GM12878 (cell line): ENCODE results near the gene SBF1. TPM values are rescaled to one million over a fixed set of nuclear protein-coding genes. Genes with fewer than 3 reads are reported as not detected.

Source experiments
- ATAC-seq: fragments of 200-7000 bp; cut with Tn5 transposase; 3 replicates; pipeline ENCODE4 v1.9.1; 2020; ENCODE audit warnings: mild to moderate bottlenecking, moderate library complexity
- BruUV-seq: library from RNA; stranded (reverse); fragments of 400-500 nt; replicated peaks from 2 replicates; lab custom pipeline; 2021; lab: Mats Ljungman, UMichigan
- CTCF ChIA-PET: fragments of 300-600 bp; sonication (Branson Sonifier 250); formaldehyde crosslinking; extraction: SDS; loops from one replicate; lab custom pipeline; 2021; ENCODE audit warnings: inconsistent platforms; lab: Yijun Ruan, JAX
- POLR2A ChIA-PET: fragments of 350-600 bp; formaldehyde crosslinking; extraction: SDS; loops from one replicate; lab custom pipeline; 2021; ENCODE audit warnings: inconsistent platforms; lab: Charles Lee
- RAD21 ChIA-PET: fragments of 300-600 bp; sonication (Branson Sonifier 250); formaldehyde crosslinking; loops from one replicate; lab custom pipeline; 2023; ENCODE audit warnings: antibody characterized with exemption; ENCODE audit not compliant: unreplicated experiment; lab: Charles Lee
- SMC1A ChIA-PET: fragments of 300-600 bp; sonication (Branson Sonifier 250); formaldehyde crosslinking; loops from one replicate; lab custom pipeline; 2023; ENCODE audit not compliant: unreplicated experiment, uncharacterized antibody; lab: Charles Lee
- DNase-seq: peaks from one replicate; pipeline ENCODE4 v3.0.0-alpha.2; 2011; ENCODE audit warnings: low read depth, low spot score
- FAIRE-seq: peaks from 3 replicates; lab custom pipeline; 2011; peaks lifted over from hg19 to GRCh38; lab: Jason Lieb, UNC
- H2AFZ ChIP-seq: 2 replicates; pipeline ENCODE4 v1.6.0; 2011; ENCODE audit warnings: low read depth, low read length, control low read depth; ENCODE audit not compliant: control insufficient read depth
- H3K27ac ChIP-seq: 2 replicates; pipeline ENCODE4 v1.5.1; 2011; ENCODE audit warnings: control low read depth; ENCODE audit not compliant: control insufficient read depth, insufficient read depth
- H3K27me3 ChIP-seq, 2 experiments: replicated peaks in 1 of 2; 2 replicates each; pipeline versions ENCODE4 v1.6.0 to v1.6.1; 2011; ENCODE audit warnings: low read length in 1 of 2; ENCODE audit not compliant: control insufficient read depth in 2 of 2, insufficient read depth in 2 of 2
- H3K36me3 ChIP-seq, 2 experiments: 2 replicates each; pipeline ENCODE4 v1.5.1; 2011; ENCODE audit warnings: low read length in 1 of 2; ENCODE audit not compliant: control insufficient read depth in 2 of 2, insufficient read depth in 2 of 2
- H3K4me1 ChIP-seq: 2 replicates; pipeline ENCODE4 v1.6.1; 2011; ENCODE audit warnings: mild to moderate bottlenecking, low read length, moderate library complexity, mixed read lengths; ENCODE audit not compliant: control insufficient read depth, insufficient read depth
- H3K4me2 ChIP-seq: 2 replicates; pipeline ENCODE4 v1.6.0; 2011; ENCODE audit warnings: control low read depth; ENCODE audit not compliant: control insufficient read depth, insufficient read depth
- H3K4me3 ChIP-seq: fragments of 200-600 bp; sonication (generic); 2 replicates; pipeline ENCODE4 v1.5.1; 2016
- H3K79me2 ChIP-seq: 2 replicates; pipeline ENCODE4 v1.6.0; 2011; ENCODE audit warnings: low read length; ENCODE audit not compliant: control insufficient read depth, insufficient read depth
- H3K9ac ChIP-seq: 2 replicates; pipeline ENCODE4 v1.8.0; 2011; ENCODE audit warnings: low read length, control low read depth, mixed read lengths; ENCODE audit not compliant: control insufficient read depth, insufficient read depth
- H3K9me3 ChIP-seq: replicated peaks from 3 replicates; pipeline ENCODE4 v1.5.1; 2011; ENCODE audit warnings: mild to moderate bottlenecking, low read length; ENCODE audit not compliant: control insufficient read depth, insufficient read depth
- H4K20me1 ChIP-seq: 2 replicates; pipeline ENCODE4 v1.6.0; 2011; ENCODE audit not compliant: control insufficient read depth, insufficient read depth
- CHD4 ChIP-seq: fragments of 200-600 bp; sonication (generic); IDR thresholded peaks from 2 replicates; pipeline ENCODE4 v1.6.1; 2016; ENCODE audit warnings: mild to moderate bottlenecking
- ELK1 ChIP-seq: IDR thresholded peaks from 2 replicates; pipeline ENCODE4 v1.6.1; 2012; ENCODE audit warnings: low read depth, low read length, improper control_type of control experiment
- KAT2A ChIP-seq: conservative IDR thresholded peaks from 2 replicates; pipeline ENCODE4 v1.6.1; 2011; ENCODE audit warnings: low read depth, low read length; ENCODE audit not compliant: control insufficient read depth
- LARP7 ChIP-seq: fragments of 450-650 bp; IDR thresholded peaks from 2 replicates; pipeline ENCODE4 v1.6.1; 2017; ENCODE audit warnings: mild to moderate bottlenecking
- NFYA ChIP-seq: IDR thresholded peaks from 2 replicates; pipeline ENCODE4 v1.6.1; 2011; ENCODE audit warnings: low read depth, mild to moderate bottlenecking, low read length, improper control_type of control experiment, borderline replicate concordance
- POLR2AphosphoS5 ChIP-seq: IDR thresholded peaks from 2 replicates; pipeline ENCODE4 v1.6.1; 2011; ENCODE audit warnings: mild to moderate bottlenecking, low read length, inconsistent platforms
- SRF ChIP-seq, 2 experiments: IDR thresholded peaks; 2 replicates each; pipeline ENCODE4 v1.6.1; 2011; ENCODE audit warnings: low read depth in 2 of 2, low read length in 2 of 2, mild to moderate bottlenecking in 1 of 2, moderate library complexity in 1 of 2
- TCF3 ChIP-seq: IDR thresholded peaks from 2 replicates; pipeline ENCODE4 v1.6.1; 2012; ENCODE audit warnings: low read depth, mild to moderate bottlenecking, low read length, borderline replicate concordance; ENCODE audit not compliant: insufficient read depth
- YBX1 ChIP-seq: fragments of 450-650 bp; IDR thresholded peaks from 2 replicates; pipeline ENCODE4 v1.6.1; 2016; ENCODE audit warnings: antibody characterized with exemption
- WGBS: methylation state at CpG from one replicate; pipeline ENCODE4 v1.1.6; 2016; ENCODE audit warnings: low lambda C conversion rate; ENCODE audit not compliant: insufficient replicate concordance, insufficient coverage; ENCODE audit errors: missing lambda C conversion rate; 5-methylcytosine and 5-hydroxymethylcytosine counted together
- in situ Hi-C: fragments of 300-500 bp; cut with MboI; formaldehyde crosslinking; loops from 9 replicates; pipeline ENCODE4 v1.14.3; 2018; ENCODE audit warnings: mixed read lengths
- intact Hi-C: fragments of 100-400 bp; cut with micrococcal nuclease; formaldehyde crosslinking; loops from one replicate; pipeline ENCODE4 v1.14.2; 2022; ENCODE audit not compliant: unreplicated experiment
- polyA plus RNA-seq, 11 experiments: library from polyadenylated mRNA; depleted of rRNA in 4 of 11; unstranded in 6 of 11; stranded (reverse) in 5 of 11; fragments of >200 nt; fragmentation: Nextera tagmentation in 4 of 11; fragmentation: Illumina TruSeq in 1 of 11; extraction: Ambion mirVana in 4 of 11; extraction: Trizol in 1 of 11; gene quantifications; 1 replicate in 1 of 11; 2 replicates in 10 of 11; pipeline versions ENCODE4 v1.2.1 to v1.2.3, GENCODE V29; 2011 to 2016; ENCODE audit warnings: inconsistent platforms in 2 of 11, missing spikeins in 2 of 11, low read depth in 1 of 11
- total RNA-seq, 4 experiments: library from RNA; depleted of rRNA in 3 of 4; stranded (reverse); fragments of >200 nt in 3 of 4; fragmentation: Illumina TruSeq in 1 of 4; extraction: Trizol in 1 of 4; gene quantifications; 2 replicates each; pipeline versions ENCODE4 v1.2.1 to v1.2.3, GENCODE V29; 2013 to 2021

Gene SBF1
- total and polyA plus RNA-seq, 10 of the 15 experiments (the other 5 are each of a cell fraction or from before 2014, with no cell fraction given): 0.23 to 95.0 (median 17.8) TPM

- ChIA-PET POLR2A (no interaction called here), RAD21 (no interaction called here), SMC1A (no interaction called here), CTCF (no interaction called here)
- no peak overlapping the region for H3K4me3 ChIP-seq
- no TSS peak for BruUV-seq
- H4K20me1 ChIP-seq: no peaks in the 10 kb centered on the region
- intact Hi-C loops: no loop called here
- WGBS: 92% methylated on average over 12 of the region's 12 CpGs
- no peaks in the 10 kb centered on the region for H3K9me3 ChIP-seq
- H3K4me1 ChIP-seq: no peaks in the 10 kb centered on the region
- TF ChIP-seq KAT2A (no peak), SRF (IDR thresholded peaks at IDR 0.05; ENCODE audit: low read depth in 2 of 2, low read length in 2 of 2) (no peak), CHD4 (no peak), ELK1 (no peak), YBX1 (no peak), LARP7 (no peak), TCF3 (no peak), POLR2AphosphoS5 (no peak), NFYA (no peak)
- in situ Hi-C loops: no loop called here
- DNase-seq (no peak), ATAC-seq (no peak), FAIRE-seq (no peak)
- H3K27ac ChIP-seq: no peak overlapping the region
- H3K27me3 ChIP-seq: no peaks in the 10 kb centered on the region
- no peak overlapping the region for H3K4me2 ChIP-seq
- H3K36me3 ChIP-seq: peaks cover 15 to 19% of the 10 kb centered on the region in 2 experiments; a peak in 3 of 4 replicates
- H2AFZ ChIP-seq: no peak overlapping the region
- no peaks in the 10 kb centered on the region for H3K79me2 ChIP-seq
- H3K9ac ChIP-seq: no peak overlapping the region
Measured at GRCh38 chr22:50425179-50425916, 49.5 kb downstream of the SBF1 start.
